HL-60 (cell line): ENCODE results near the gene CCDC88C.

Source experiments
- DNase-seq, 2 experiments: peaks; one replicate each; pipeline ENCODE4 v3.0.0-alpha.2; 2010 to 2020; ENCODE audit warnings: low read depth in 1 of 2, low spot score in 1 of 2
- H3K27ac ChIP-seq: fragments of 250-450 bp; sonication (Bioruptor Pico); replicated peaks from 2 replicates; pipeline ENCODE4 v1.5.1; 2020; ENCODE audit warnings: mild to moderate bottlenecking, moderate library complexity
- H3K27me3 ChIP-seq: fragments of 250-450 bp; sonication (Bioruptor Pico); 2 replicates; pipeline ENCODE4 v1.5.1; 2021; ENCODE audit warnings: mild to moderate bottlenecking, moderate library complexity; ENCODE audit not compliant: insufficient read depth, poor library complexity, severe bottlenecking
- H3K4me3 ChIP-seq: replicated peaks from 2 replicates; pipeline ENCODE4 v1.5.1; 2011; ENCODE audit warnings: mild to moderate bottlenecking, control low read depth, low read length; ENCODE audit not compliant: insufficient read depth
- CTCF ChIP-seq: IDR thresholded peaks from one replicate; pipeline ENCODE4 v1.5.1; 2011; ENCODE audit warnings: low read length, control low read depth, inconsistent platforms; ENCODE audit not compliant: insufficient read depth
- GABPA ChIP-seq: IDR thresholded peaks from 2 replicates; pipeline ENCODE4 v1.6.1; 2012; ENCODE audit warnings: low read depth
- POLR2AphosphoS5 ChIP-seq: IDR thresholded peaks from 2 replicates; pipeline ENCODE4 v1.6.1; 2012; ENCODE audit warnings: low read depth
- SPI1 ChIP-seq: IDR thresholded peaks from 2 replicates; pipeline ENCODE4 v1.6.1; 2012; ENCODE audit warnings: low read depth, mild to moderate bottlenecking, borderline replicate concordance
- TF ChIP-seq, protein P1 (sequence below): IDR thresholded peaks from 2 replicates; pipeline ENCODE4 v1.6.1; 2012; ENCODE audit warnings: low read depth; ENCODE audit not compliant: insufficient replicate concordance

The CCDC88C gene

GRCh38 chr14:91419451-91419850, 1.8 kb upstream of the CCDC88C start:
- DNase-seq = no peak
- H3K4me3 ChIP-seq = no peak overlapping the region
- TF ChIP-seq CTCF (no peak), POLR2AphosphoS5 (no peak), GABPA (no peak), SPI1 (no peak)
- TF ChIP-seq, protein P1, sequence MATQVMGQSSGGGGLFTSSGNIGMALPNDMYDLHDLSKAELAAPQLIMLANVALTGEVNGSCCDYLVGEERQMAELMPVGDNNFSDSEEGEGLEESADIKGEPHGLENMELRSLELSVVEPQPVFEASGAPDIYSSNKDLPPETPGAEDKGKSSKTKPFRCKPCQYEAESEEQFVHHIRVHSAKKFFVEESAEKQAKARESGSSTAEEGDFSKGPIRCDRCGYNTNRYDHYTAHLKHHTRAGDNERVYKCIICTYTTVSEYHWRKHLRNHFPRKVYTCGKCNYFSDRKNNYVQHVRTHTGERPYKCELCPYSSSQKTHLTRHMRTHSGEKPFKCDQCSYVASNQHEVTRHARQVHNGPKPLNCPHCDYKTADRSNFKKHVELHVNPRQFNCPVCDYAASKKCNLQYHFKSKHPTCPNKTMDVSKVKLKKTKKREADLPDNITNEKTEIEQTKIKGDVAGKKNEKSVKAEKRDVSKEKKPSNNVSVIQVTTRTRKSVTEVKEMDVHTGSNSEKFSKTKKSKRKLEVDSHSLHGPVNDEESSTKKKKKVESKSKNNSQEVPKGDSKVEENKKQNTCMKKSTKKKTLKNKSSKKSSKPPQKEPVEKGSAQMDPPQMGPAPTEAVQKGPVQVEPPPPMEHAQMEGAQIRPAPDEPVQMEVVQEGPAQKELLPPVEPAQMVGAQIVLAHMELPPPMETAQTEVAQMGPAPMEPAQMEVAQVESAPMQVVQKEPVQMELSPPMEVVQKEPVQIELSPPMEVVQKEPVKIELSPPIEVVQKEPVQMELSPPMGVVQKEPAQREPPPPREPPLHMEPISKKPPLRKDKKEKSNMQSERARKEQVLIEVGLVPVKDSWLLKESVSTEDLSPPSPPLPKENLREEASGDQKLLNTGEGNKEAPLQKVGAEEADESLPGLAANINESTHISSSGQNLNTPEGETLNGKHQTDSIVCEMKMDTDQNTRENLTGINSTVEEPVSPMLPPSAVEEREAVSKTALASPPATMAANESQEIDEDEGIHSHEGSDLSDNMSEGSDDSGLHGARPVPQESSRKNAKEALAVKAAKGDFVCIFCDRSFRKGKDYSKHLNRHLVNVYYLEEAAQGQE = no peak
- H3K27ac ChIP-seq = no peak overlapping the region
- no peaks in the 10 kb centered on the region for H3K27me3 ChIP-seq

DNA sequence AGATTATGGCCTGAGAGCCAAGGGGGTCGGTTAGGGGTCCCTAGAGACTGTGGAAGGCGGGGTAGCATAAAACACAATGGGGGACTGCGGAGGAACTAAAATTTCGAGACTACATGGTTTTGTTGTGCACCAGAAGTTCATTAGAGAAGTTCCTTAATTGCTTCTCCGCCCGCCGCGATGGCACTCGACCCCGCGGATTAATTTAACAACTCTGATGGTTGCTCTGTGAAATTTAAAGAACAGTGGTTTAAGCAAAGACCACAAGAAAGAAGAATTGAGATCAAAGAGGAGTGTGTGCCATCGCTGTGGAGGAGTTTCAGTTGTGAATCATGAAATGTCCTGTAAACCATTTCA, 1.4 kb upstream of the CCDC88C start:
- Histone ChIP-seq H3K4me3 (no peak overlapping the region), H3K27me3 (no peaks in the 10 kb centered on the region), H3K27ac (no peak overlapping the region)
- TF ChIP-seq GABPA (no peak), SPI1 (no peak)
- TF ChIP-seq, protein P1 = no peak
- DNase-seq = no peak

DNA sequence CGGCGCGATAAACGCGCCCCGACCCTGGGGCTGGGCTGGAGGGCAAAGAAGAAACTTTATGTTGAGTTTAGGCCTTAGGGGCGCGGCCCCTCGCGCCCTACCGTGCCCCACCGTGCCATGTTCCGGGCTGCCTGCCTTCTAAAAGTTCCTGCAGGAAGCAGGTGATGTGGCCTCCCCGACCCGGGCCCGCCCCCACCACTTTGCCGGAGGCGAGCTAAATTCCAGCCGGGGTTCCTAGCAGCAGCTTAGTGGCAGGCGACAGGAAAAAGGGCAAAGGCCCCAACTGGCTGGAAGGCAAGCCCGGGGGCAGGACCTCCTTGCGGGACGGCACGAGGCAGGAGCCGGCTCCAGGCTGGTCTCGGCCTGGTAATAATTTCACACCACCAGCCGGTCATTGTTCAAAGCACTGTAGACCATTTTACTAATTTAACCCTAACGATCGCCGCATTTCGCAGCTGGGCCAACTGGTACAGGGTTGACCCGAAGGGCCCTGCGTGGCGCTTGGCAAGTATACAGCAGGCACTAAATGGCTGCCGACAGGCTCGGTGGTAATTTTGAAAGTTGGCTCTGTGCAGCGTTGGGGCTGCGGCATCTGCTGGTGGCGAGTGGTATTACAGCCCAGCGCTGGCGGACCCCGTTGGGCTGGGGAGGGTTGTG, 895 bp upstream of the CCDC88C start:
- no peak for TF ChIP-seq GABPA
- 0 out of 2 replicates have a peak, but pooled peaks have one; percentile 21 for TF ChIP-seq POLR2AphosphoS5
- no peak for TF ChIP-seq SPI1
- TF ChIP-seq, protein P1 = no peak
- peak; percentile 90 for TF ChIP-seq CTCF
- Histone ChIP-seq H3K27ac (peak overlapping the region; percentile 91), H3K4me3 (peak overlapping the region; percentile 19), H3K27me3 (no peaks in the 10 kb centered on the region)
- DNase-seq = peak; percentile 57 to 80
